H9 (cell line): ENCODE data around the gene PROX2. TPM values are rescaled to one million over a fixed set of nuclear protein-coding genes. Genes with fewer than 3 reads are reported as not detected.

Experiments
- DNase-seq: peaks from one replicate; pipeline ENCODE4 v3.0.0-alpha.2; 2017
- H2AFZ ChIP-seq: one replicate; pipeline ENCODE4 v1.6.1; 2013; ENCODE audit warnings: mild to moderate bottlenecking, low read length, control low read depth, moderate library complexity
- H2AK5ac ChIP-seq: 2 replicates; pipeline ENCODE4 v1.6.1; 2013; ENCODE audit warnings: low read length, control low read depth, mixed read lengths; ENCODE audit not compliant: insufficient read length
- H2BK120ac ChIP-seq: one replicate; pipeline ENCODE4 v1.6.1; 2013; ENCODE audit warnings: low read depth, mild to moderate bottlenecking, low read length, control low read depth, inconsistent platforms; ENCODE audit not compliant: poor library complexity, severe bottlenecking
- H2BK12ac ChIP-seq: 2 replicates; pipeline ENCODE4 v1.6.1; 2013; ENCODE audit warnings: low read length, control low read depth, mixed read lengths, low read depth; ENCODE audit not compliant: insufficient read length
- H2BK15ac ChIP-seq: 2 replicates; pipeline ENCODE4 v1.6.1; 2013; ENCODE audit warnings: low read depth, low read length, control low read depth
- H2BK20ac ChIP-seq: one replicate; pipeline ENCODE4 v1.6.1; 2013; ENCODE audit warnings: low read depth, mild to moderate bottlenecking, low read length, control low read depth, inconsistent platforms; ENCODE audit not compliant: poor library complexity, severe bottlenecking
- H2BK5ac ChIP-seq: 2 replicates; pipeline ENCODE4 v1.6.1; 2013; ENCODE audit warnings: low read length, control low read depth, mixed read lengths; ENCODE audit not compliant: insufficient read length
- H3K14ac ChIP-seq: 2 replicates; pipeline ENCODE4 v1.6.1; 2013; ENCODE audit warnings: low read length, control low read depth; ENCODE audit not compliant: insufficient read depth
- H3K18ac ChIP-seq: 2 replicates; pipeline ENCODE4 v1.6.1; 2013; ENCODE audit warnings: low read depth, mild to moderate bottlenecking, mixed read lengths, low read length, control low read depth; ENCODE audit not compliant: insufficient read length
- H3K23ac ChIP-seq: 2 replicates; pipeline ENCODE4 v1.6.1; 2013; ENCODE audit warnings: low read length, control low read depth, mixed read lengths, low read depth; ENCODE audit not compliant: insufficient read length
- H3K23me2 ChIP-seq: 2 replicates; pipeline ENCODE4 v1.6.1; 2013; ENCODE audit warnings: low read depth, mild to moderate bottlenecking, mixed read lengths, low read length, control low read depth; ENCODE audit not compliant: insufficient read length, poor library complexity, severe bottlenecking
- H3K27ac ChIP-seq: 2 replicates; pipeline ENCODE4 v1.5.1; 2013; ENCODE audit warnings: low read length, control low read depth, mixed read lengths, low read depth; ENCODE audit not compliant: insufficient read length
- H3K27me3 ChIP-seq: 2 replicates; pipeline ENCODE4 v1.6.1; 2013; ENCODE audit warnings: low read length, control low read depth, inconsistent platforms; ENCODE audit not compliant: insufficient read depth
- H3K4ac ChIP-seq: 2 replicates; pipeline ENCODE4 v1.6.1; 2013; ENCODE audit warnings: low read depth, mild to moderate bottlenecking, control low read depth, inconsistent platforms, low read length, moderate library complexity
- H3K4me1 ChIP-seq: 2 replicates; pipeline ENCODE4 v1.6.1; 2013; ENCODE audit warnings: low read length, control low read depth, inconsistent platforms; ENCODE audit not compliant: insufficient read depth
- H3K4me2 ChIP-seq: 2 replicates; pipeline ENCODE4 v1.6.1; 2013; ENCODE audit warnings: low read length, control low read depth, mixed read lengths; ENCODE audit not compliant: insufficient read length, insufficient read depth
- H3K56ac ChIP-seq: 2 replicates; pipeline ENCODE4 v1.6.1; 2013; ENCODE audit warnings: low read depth, mild to moderate bottlenecking, mixed read lengths, low read length, control low read depth; ENCODE audit not compliant: insufficient read length
- H3K79me1 ChIP-seq: 2 replicates; pipeline ENCODE4 v1.6.1; 2013; ENCODE audit warnings: low read depth, mild to moderate bottlenecking, moderate library complexity, low read length, control low read depth, inconsistent platforms; ENCODE audit not compliant: insufficient read depth, poor library complexity, severe bottlenecking
- H3K79me2 ChIP-seq: 2 replicates; pipeline ENCODE4 v1.6.1; 2013; ENCODE audit warnings: low read length, control low read depth, inconsistent platforms; ENCODE audit not compliant: insufficient read depth
- H3K9ac ChIP-seq: 2 replicates; pipeline ENCODE4 v1.6.1; 2013; ENCODE audit warnings: low read length, control low read depth, mixed read lengths; ENCODE audit not compliant: insufficient read length; ENCODE audit errors: extremely low read depth
- H3K9me3 ChIP-seq: one replicate; pipeline ENCODE4 v1.6.1; 2013; ENCODE audit warnings: low read depth, low read length, inconsistent platforms; ENCODE audit not compliant: control insufficient read depth
- H3T11ph ChIP-seq: one replicate; pipeline ENCODE4 v1.6.1; 2013; ENCODE audit warnings: mild to moderate bottlenecking, low read length, control low read depth, inconsistent platforms
- H4K20me1 ChIP-seq: one replicate; pipeline ENCODE4 v1.6.1; 2013; ENCODE audit not compliant: control insufficient read depth, insufficient read length, insufficient read depth
- H4K5ac ChIP-seq: 2 replicates; pipeline ENCODE4 v1.6.1; 2013; ENCODE audit warnings: low read depth, mild to moderate bottlenecking, mixed read lengths, low read length, control low read depth; ENCODE audit not compliant: insufficient read length
- H4K8ac ChIP-seq: replicated peaks from 2 replicates; pipeline ENCODE4 v1.6.1; 2013; ENCODE audit warnings: low read length, control low read depth, mixed read lengths, low read depth; ENCODE audit not compliant: insufficient read length
- H4K91ac ChIP-seq: 2 replicates; pipeline ENCODE4 v1.6.1; 2013; ENCODE audit warnings: low read depth, mild to moderate bottlenecking, moderate library complexity, mixed read lengths, low read length, control low read depth; ENCODE audit not compliant: insufficient read length
- H3K27ac Mint-ChIP-seq, 3 experiments: 2 replicates in 2 of 3; 3 replicates in 1 of 3; pipeline ENCODE4 v1.8.0; 2020 to 2021; ENCODE audit warnings: mixed read lengths in 3 of 3, mild to moderate bottlenecking in 1 of 3, moderate library complexity in 1 of 3
- H3K27me3 Mint-ChIP-seq: 2 replicates; pipeline ENCODE4 v1.8.0; 2021; ENCODE audit warnings: low read depth, mild to moderate bottlenecking, moderate library complexity, mixed read lengths
- H3K36me3 Mint-ChIP-seq, 3 experiments: 2 replicates in 2 of 3; 3 replicates in 1 of 3; pipeline ENCODE4 v1.8.0; 2020 to 2021; ENCODE audit warnings: low read depth in 3 of 3, mixed read lengths in 3 of 3; ENCODE audit not compliant: insufficient read depth in 1 of 3
- H3K4me1 Mint-ChIP-seq, 2 experiments: 2 replicates each; pipeline ENCODE4 v1.8.0; 2020; ENCODE audit warnings: mixed read lengths in 2 of 2
- H3K4me3 Mint-ChIP-seq, 2 experiments: 2 replicates in 1 of 2; 3 replicates in 1 of 2; pipeline ENCODE4 v1.8.0; 2020 to 2021; ENCODE audit warnings: mild to moderate bottlenecking in 2 of 2, mixed read lengths in 2 of 2, moderate library complexity in 1 of 2
- H3K9me3 Mint-ChIP-seq, 2 experiments: 2 replicates in 1 of 2; 3 replicates in 1 of 2; pipeline ENCODE4 v1.8.0; 2020; ENCODE audit warnings: mild to moderate bottlenecking in 2 of 2, mixed read lengths in 2 of 2, moderate library complexity in 1 of 2
- WGBS: extraction: QIAGEN DNeasy Blood & Tissue Kit; methylation state at CpG from one replicate; pipeline ENCODE4 v1.1.7; 2013; ENCODE audit warnings: missing lambda C conversion rate, low lambda C conversion rate, mixed read lengths; ENCODE audit not compliant: insufficient read length; ENCODE audit errors: extremely low coverage; 5-methylcytosine and 5-hydroxymethylcytosine counted together
- total RNA-seq: library from RNA; stranded (reverse); gene quantifications from 2 replicates; pipeline ENCODE4 v1.2.1, GENCODE V29; 2021
- TF ChIP-seq, protein P1 (sequence below): fragments of 200-600 bp; sonication (generic); conservative IDR thresholded peaks from 3 replicates; pipeline ENCODE4 v1.8.0; 2021; ENCODE audit warnings: antibody characterized with exemption, mild to moderate bottlenecking

The PROX2 gene
- total RNA-seq, 1 experiment from 2014 or later, result not detected

DNA sequence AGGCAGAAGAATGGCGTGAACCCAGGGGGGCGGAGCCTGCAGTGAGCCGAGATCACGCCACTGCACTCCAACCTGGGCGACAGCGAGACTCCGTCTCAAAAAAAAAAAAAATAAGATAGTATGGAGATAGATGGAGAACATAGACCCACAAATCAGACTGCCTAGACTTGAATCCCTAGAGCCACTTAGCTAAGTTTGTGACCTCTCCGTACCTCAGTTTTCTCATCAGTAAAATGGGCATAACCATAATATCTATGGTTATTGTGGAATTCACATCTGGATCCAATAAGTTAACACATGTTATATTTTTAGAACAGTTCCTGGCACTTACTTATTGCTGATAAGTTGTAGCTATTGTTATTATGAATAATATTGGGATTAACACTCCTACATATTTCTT lies 7.2 kb downstream of the PROX2 start:
- WGBS, result no CpG with 5 or more reads among the region's 8 CpGs
- DNase-seq, result no peak
- H3K27ac ChIP-seq, result no peak overlapping the region
- no peak overlapping the region for H3K23ac ChIP-seq
- no peaks in the 10 kb centered on the region for H3K36me3 Mint-ChIP-seq
- no peak overlapping the region for H3K4me2 ChIP-seq
- H2BK20ac ChIP-seq, result no peak overlapping the region
- H2BK5ac ChIP-seq, result no peak overlapping the region
- TF ChIP-seq, protein P1, sequence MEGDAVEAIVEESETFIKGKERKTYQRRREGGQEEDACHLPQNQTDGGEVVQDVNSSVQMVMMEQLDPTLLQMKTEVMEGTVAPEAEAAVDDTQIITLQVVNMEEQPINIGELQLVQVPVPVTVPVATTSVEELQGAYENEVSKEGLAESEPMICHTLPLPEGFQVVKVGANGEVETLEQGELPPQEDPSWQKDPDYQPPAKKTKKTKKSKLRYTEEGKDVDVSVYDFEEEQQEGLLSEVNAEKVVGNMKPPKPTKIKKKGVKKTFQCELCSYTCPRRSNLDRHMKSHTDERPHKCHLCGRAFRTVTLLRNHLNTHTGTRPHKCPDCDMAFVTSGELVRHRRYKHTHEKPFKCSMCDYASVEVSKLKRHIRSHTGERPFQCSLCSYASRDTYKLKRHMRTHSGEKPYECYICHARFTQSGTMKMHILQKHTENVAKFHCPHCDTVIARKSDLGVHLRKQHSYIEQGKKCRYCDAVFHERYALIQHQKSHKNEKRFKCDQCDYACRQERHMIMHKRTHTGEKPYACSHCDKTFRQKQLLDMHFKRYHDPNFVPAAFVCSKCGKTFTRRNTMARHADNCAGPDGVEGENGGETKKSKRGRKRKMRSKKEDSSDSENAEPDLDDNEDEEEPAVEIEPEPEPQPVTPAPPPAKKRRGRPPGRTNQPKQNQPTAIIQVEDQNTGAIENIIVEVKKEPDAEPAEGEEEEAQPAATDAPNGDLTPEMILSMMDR, result no peak
- no peak overlapping the region for H3K18ac ChIP-seq
- H3K27me3 Mint-ChIP-seq, result peaks cover 2% of the 10 kb centered on the region; the same call in 1 of the 2 replicates
- H4K20me1 ChIP-seq, result no peaks in the 10 kb centered on the region
- H2BK12ac ChIP-seq, result no peak overlapping the region
- H3K9ac ChIP-seq, result no peak overlapping the region
- no peak overlapping the region for H3T11ph ChIP-seq
- no peaks in the 10 kb centered on the region for H3K27me3 ChIP-seq
- H2BK120ac ChIP-seq, result no peak overlapping the region
- H3K4me1 ChIP-seq, result no peaks in the 10 kb centered on the region
- no peak overlapping the region for H3K27ac Mint-ChIP-seq
- no peak overlapping the region for H2BK15ac ChIP-seq
- H3K4me1 Mint-ChIP-seq, result 0 out of 4 replicates have a peak, but pooled peaks cover 0 to 2% of the 10 kb centered on the region in 2 experiments
- no peak overlapping the region for H4K5ac ChIP-seq
- H3K23me2 ChIP-seq, result no peaks in the 10 kb centered on the region
- H4K8ac ChIP-seq, result no peak overlapping the region
- H3K56ac ChIP-seq, result no peak overlapping the region
- H3K14ac ChIP-seq, result no peak overlapping the region
- H3K79me2 ChIP-seq, result no peaks in the 10 kb centered on the region
- H4K91ac ChIP-seq, result no peak overlapping the region
- no peak overlapping the region for H2AFZ ChIP-seq
- H2AK5ac ChIP-seq, result no peak overlapping the region
- H3K4me3 Mint-ChIP-seq, result no peak overlapping the region
- no peak overlapping the region for H3K4ac ChIP-seq
- no peaks in the 10 kb centered on the region for H3K79me1 ChIP-seq
- H3K9me3 Mint-ChIP-seq, result no peaks in the 10 kb centered on the region
- no peaks in the 10 kb centered on the region for H3K9me3 ChIP-seq
